ENCODE data around the gene SLC41A1.

DNA sequence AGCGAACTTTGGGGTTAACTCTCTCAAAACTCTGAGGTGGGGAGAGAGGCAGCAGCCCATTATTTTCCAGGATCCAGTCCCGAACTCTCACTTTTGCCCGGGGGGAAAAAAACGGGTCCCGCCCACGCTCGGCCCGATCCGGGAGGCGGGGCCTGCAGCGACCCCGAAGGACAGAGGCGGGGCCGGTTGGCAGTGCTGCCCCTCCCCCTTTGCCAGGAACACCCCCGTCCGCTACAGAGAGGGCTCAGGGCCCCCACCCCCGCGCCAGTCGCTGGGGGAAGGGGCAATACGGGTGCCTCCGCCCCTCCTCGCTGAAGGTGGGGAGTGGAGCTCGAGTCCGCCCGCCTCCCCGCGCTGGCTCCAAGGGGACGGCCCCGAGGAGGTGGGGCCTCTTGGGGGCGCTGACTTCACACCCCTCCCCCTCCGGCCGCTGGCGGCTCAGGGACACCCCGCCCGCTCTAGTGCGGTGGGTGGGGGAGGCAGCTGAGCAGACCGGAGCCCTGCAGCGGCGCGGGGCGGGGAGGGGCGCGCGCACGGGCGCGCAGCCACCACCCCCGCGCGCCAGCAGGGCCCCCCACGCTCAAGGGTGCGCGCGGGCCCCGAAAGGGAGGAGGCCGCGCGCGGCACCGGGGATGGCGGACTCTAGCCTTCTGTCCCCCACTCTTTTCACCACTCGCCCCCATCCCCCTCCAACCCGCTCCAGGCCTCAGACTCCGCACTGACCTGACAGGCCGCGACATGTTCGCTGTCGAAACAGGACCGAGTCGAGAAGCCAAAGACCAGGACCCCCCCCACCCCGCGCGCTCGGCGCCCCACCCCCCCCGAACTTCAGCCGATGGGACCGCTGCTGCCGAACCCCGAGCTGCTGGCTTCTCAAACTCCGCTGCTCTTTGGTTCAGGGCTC, 63.5 kb downstream of the SLC41A1 start:
- TF ChIP-seq, protein P1, sequence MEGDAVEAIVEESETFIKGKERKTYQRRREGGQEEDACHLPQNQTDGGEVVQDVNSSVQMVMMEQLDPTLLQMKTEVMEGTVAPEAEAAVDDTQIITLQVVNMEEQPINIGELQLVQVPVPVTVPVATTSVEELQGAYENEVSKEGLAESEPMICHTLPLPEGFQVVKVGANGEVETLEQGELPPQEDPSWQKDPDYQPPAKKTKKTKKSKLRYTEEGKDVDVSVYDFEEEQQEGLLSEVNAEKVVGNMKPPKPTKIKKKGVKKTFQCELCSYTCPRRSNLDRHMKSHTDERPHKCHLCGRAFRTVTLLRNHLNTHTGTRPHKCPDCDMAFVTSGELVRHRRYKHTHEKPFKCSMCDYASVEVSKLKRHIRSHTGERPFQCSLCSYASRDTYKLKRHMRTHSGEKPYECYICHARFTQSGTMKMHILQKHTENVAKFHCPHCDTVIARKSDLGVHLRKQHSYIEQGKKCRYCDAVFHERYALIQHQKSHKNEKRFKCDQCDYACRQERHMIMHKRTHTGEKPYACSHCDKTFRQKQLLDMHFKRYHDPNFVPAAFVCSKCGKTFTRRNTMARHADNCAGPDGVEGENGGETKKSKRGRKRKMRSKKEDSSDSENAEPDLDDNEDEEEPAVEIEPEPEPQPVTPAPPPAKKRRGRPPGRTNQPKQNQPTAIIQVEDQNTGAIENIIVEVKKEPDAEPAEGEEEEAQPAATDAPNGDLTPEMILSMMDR (IDR thresholded peaks at IDR 0.05), result no peak
- no peak for TF ChIP-seq EZH2 (IDR thresholded peaks at IDR 0.05; ENCODE audit: borderline replicate concordance, insufficient read depth, low read depth, low read length, poor library complexity, severe bottlenecking)

Data from B cell (primary cell).